NK-92 treated with Interleukin-12 subunit alpha and Interleukin-12 subunit beta, amount 100 ng/mL, for 24 hours (cell line): ENCODE results near the gene ALG1.
"Not testable (repeated sequence)": the region's sequence is repeated elsewhere in the genome, so short reads cannot be mapped to it uniquely, and the experiment has no call there.

Experiments
- DNase-seq: peaks from one replicate; lab custom pipeline; 2025; lab: John Stamatoyannopoulos, UW

The ALG1 gene

DNA sequence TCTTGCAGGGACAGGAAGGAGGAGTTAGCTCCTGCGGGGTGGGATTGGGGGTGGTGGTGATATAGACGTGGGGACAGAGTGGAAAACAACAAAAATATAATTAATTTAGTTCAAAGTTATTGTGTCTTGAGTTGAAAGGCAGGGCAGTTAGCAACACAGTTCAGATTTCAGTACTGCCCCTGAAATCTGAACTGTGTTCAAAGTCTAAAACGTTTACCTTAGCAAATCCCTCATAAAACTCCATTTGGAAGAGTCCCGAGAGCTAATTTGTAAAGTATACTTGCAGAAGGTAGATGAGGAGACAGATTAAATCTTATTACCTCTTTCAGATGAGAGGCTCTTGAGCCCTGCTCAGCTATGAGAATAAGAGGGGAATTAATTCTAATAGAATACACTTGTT, 27.5 kb downstream of the ALG1 start:
- not testable (repeated sequence) for DNase-seq

DNA sequence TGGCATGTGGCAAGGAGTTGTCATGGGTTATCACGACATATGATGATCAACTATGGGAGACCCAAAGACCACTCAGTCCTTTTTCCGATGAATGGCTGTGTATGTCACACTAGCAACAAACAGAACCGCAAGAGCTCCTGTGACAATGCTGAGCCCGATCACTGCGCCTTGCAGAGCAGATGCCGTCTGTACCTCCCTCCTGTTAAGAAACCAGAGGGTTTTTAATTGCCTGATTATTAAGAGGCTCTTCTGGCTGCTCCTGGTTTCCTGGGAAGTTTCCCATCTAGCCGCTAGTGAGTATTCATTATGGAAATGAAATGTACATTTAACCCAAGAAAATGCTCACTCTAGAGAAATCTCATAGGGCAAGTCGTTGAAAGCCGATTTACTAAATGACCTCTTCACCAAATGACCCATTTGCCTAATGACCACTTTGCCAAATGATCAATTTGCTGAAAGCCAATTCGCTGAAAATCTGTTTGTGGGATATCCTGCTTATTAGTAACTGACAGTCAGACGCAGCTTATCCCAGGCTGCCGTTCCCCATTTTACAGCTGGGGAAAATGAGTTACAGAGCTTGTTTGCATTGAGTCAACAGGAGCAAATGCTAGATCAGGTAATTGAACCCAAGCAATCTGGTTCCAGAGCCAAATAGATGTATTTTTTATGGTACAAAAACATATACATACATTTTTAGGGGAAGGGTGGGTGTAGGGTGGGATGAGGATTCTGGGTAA, 31.8 kb downstream of the ALG1 start:
- DNase-seq: not testable (repeated sequence)

DNA sequence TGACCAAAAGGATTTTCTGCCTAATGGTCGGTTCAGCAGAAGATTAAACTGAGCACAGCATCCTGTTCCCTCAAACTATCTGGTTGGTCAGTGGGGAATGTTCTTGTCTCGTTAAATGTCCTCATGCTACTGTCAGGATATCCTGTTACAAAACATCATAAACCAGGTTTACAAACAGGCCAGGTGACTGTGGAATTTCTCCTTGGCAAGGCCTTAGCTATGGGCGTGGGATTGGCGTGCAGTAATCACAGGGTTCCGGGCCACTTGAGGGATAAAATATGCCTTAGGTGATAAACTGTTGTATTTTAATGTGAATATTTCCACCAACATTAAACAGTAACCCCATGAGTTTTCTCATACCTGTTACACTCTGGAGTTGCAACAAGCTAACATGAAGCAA, 33.4 kb downstream of the ALG1 start:
- not testable (repeated sequence) for DNase-seq

DNA sequence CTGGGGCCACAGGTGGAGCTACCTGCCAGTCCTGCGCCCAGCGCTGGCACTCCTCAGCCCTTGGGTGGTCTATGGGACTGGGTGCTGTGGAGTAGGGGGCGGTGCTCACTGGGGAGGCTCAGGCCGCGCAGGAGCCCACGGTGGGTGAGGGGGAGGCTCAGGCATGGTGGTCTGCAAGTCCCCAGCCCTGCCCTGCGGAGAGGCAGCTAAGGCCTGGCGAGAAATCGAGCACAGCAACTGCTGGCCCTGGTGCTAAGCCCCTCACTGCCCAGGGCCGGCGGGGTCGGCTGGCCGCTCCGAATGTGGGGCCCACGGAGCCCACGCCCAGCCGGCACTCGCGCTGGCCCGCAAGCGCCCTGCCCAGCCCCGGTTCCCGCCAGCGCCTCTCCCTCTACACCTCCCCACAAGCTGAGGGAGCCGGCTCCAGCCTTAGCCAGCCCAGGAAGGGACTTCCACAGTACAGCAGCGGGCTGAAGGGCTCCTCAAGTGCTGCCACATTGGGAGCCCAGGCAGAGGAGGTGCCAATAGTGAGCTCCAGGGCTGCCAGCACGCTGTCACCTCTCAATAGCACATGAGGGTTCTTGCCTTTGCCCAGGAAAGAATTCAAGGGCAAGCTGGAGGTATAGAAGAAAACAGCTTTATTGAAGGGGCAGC, 37.0 kb downstream of the ALG1 start:
- no peak for DNase-seq

DNA sequence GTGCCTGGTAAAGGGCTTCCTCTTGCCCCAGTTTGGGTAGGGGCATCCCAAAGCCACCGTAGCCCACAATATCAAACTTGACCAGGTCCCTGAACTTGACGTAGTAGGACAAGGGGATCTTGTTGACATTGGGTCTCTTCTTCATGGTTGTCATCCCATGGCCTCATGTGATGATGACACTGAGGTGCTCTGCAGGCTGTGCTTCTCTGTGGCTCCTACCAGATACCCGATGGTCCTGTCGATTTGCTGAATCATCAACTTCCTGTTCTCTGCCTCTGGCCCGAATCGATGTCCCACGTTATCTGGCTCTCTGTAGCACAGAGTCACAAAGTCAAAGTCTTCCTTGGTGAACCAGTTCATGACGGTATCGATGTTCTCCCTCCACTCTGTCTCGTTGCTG, 39.3 kb downstream of the ALG1 start:
- not testable (repeated sequence) for DNase-seq

DNA sequence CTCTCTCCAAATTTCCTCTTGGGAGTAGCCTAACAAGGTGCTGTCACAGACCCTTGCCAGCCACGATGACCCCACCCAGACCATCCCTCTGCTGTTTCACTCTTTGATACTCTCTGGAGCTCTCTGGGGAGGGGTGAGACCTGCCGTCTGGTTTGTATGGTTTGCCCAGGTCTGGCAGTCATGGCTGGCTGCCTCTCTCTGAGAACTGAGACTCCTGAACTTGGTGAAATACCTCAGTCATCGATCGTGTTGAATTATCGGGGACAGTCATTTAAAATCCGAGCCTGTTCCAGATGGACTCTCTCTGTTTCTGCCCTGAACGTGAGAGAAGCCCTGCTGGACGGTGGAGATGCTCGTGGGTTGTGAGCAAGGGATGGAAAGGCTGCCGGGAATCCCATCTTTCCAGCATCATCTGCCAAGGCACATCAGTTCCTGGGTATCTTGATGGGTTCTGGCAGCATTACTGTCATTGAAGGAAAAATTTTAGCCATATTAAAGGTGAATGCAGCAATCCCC, 45.2 kb downstream of the ALG1 start:
- DNase-seq: not testable (repeated sequence)

DNA sequence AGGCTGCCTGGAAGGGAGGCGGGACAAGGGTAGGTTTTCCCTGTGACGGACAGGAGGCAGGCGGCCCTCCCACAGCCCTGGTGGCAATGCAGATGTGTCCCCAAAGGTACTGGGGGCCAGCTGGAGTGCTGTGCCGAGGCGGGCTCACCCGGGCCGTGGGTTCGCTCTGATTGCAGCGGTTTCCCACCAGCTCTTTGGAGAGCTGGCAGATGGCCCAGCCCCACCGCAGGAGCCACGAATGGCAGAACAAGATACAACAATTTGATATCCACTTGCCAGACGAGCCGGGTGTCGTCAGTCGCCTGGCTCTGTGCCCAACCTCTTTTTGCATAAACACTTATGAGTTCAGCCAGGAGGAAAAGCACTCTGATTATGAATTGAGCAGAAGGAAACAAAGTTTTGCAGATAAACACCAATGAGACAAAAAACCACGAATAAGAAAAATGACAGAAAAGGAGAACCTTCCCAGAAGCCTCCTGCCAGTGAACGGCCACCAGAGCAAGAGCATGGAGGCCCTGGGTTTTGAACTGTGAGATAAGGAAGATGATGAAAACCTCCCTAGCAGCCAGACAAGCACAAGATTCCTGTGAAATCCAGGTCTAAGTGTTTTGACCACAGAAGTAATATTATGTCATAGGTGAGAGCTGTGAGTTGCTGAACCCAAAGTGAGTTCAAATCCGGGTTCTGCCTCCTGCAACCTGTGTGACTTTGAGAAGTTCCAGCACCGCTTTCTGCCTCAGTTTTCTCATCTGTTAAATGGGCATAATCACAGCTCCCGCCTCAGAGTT, 45.9 kb downstream of the ALG1 start:
- DNase-seq: not testable (repeated sequence)

DNA sequence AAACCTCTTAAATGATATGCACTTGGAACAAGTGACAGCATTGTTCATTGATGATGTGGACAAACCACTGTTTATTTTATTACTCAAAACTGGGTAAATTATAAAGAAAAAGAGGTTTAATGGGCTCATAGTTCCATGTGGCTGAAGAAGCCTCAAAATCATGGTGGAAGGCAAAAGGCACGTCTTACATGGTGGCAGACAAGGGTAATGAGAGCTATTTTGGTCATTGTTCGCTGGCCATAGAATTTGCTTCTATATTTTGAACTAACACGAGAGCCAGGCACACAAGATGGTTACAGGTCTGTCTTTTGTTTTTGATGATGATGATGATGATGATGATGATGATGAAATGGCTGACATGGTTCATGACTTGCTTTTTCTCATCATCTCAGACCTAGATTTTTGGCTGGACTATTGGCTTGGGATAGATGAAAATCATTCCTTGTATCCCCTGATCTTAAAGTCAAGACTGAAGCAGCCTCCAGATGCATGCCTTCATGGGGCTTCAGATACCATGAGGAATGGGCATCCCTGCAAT, 59.9 kb downstream of the ALG1 start:
- not testable (repeated sequence) for DNase-seq

DNA sequence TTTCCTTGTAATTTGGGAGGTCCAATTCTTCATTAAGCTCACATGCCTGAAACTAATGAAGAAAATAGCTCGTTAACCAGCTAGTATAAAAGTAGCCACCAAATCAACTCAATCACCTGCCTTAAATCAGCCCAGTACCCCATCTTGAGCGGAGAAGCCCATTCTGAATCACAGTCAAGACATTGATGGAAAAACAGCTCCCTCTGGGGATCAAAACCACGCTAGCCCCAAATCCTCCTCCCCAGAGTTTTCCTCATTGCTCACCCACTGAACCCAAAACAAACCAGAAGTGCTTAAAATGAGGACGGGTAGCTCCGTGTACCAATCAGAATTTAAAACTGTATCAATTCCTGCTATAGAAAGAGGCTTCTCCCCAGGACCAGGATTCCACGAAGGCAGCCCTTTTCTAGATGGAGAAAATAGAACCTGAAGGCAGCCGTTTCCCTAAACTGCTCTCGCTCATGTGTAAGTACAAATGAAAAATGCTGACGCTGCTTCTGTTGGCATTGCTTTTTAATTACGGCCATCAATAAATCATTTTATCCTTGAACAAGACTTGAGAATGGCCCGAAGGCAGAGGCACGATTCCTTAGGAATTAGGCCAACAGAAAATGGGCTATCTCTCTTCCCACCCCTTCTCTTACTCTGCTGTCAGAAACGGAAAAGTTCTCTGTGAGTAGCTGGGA, 61.4 kb downstream of the ALG1 start:
- not testable (repeated sequence) for DNase-seq

DNA sequence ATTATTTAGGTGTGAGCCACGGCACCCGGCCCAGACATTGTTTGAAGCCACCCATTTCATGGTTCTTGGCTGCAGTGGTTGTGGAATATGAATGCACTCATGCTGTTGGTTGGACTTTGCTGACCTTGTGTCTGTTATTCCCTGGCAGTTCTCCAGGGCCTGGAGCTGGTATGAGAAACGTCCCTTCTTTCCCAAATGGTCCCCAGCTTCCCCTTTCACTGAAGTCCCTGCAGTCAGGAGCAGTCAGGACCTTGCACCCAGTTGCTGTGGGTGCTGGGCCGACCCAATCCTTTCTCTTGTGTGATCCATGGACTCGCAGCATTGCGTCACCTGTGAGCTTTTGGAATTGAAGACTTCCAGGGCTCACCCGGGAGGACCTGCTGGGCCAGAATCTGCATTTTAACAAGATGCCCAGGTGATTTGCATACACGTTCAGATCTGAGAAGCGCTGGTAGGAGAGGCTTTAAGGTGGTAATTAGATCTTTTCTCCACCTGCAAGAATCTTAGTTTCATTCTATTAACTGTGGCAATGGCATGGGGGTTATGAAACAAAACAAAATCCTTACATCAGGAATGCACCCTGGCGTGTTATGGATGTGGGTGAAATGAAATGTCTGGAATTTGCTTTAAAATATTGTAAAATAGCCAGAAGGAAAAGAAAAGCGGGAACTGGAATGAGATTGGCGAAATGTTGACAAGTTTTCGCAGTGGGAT, 63.3 kb downstream of the ALG1 start:
- DNase-seq: not testable (repeated sequence)
